ENCODE measurements around the gene MVB12B. TPM values are rescaled to one million over a fixed set of nuclear protein-coding genes. Genes with fewer than 3 reads are reported as not detected.
"Not testable (repeated sequence)": the region's sequence is repeated elsewhere in the genome, so short reads cannot be mapped to it uniquely, and the experiment has no call there.

Gene MVB12B
- total RNA-seq, 1 donor from 2014 or later = 2.5 TPM

DNA sequence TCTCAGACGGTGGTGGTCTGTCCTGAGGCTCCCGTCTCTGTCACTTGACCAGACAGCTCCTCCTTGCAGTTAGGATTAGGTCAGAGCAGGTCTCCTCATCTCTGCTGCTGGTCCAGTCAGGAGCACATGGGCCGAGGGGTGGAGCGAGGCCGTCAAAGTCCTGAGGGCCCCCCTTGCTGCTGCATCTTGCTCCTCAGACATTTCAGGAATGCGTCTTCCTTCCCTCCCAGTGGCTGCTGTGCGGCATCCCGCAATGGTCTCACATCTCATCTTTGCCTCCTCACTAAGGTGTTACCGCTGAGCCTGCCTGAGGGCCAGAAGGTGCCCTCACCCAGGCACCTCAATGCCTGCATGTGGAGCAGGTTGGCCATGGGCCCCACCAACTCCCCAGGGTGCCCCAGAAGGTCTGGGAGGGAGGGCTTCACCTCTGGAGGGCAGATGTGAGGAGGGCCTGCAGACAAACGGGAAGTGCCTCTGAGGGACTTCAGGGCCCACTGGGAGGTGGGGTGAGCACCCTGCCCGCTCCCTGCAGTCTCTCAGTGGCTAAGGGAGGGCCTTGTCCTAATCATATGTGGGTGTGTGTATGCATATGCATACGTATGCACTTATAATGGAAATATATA lies 149.4 kb downstream of the MVB12B start:
- ATAC-seq = peak; percentile 24

DNA sequence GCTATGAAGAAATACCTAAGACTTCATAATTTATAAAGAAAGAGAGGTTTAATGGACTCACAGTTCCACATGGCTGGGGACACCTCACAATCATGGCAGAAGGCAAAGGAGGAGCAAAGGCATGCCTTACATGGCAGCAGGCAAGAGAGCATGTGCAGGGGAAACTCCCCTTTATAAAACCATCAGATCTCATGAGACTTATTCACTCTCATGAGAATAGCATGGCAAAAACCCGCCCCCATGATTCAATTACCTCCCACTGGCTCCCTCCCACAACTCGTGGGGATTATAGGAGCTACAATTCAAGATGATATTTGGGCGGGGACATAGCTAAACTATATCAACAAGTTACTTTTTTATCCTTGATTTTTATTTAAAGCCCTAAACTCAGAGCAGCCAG lies 150.8 kb downstream of the MVB12B start:
- not testable (repeated sequence) for ATAC-seq

DNA sequence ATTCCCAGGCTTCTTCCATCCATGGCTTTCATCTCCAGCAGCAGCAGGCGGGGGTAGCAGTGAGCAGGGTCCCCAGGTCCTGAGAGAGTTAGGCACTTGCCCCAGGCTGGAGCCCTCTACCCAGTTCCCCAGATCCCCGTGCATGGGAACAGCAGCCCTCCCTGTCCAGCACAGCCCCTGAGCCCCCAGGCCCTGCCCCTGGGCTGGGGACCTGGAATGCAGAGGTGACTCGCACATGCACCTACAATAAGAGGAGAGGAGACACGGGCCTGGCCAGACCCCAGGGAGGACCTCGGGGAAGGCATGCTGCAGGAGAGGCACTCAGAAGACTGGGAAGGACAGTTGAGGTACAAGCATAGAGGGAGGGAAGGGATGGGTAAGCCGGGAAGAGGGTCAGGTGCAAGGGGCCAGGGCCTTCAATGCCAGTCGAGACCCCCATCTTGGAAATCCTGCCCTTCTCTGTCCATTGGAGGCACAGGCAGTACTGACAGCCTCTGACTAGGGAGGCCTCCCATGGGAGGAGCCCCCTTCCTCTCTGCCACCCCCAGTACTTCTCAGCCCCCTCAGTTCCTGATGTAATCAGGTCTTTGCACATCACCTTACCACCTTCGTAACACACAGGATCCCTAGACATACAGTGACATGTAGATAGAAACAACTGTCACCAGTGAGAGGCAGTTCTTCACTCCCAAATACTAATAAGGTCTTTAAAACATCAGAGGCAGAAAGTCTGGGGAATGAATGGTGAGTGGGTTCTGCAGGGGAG lies 151.8 kb downstream of the MVB12B start:
- ATAC-seq = no peak

DNA sequence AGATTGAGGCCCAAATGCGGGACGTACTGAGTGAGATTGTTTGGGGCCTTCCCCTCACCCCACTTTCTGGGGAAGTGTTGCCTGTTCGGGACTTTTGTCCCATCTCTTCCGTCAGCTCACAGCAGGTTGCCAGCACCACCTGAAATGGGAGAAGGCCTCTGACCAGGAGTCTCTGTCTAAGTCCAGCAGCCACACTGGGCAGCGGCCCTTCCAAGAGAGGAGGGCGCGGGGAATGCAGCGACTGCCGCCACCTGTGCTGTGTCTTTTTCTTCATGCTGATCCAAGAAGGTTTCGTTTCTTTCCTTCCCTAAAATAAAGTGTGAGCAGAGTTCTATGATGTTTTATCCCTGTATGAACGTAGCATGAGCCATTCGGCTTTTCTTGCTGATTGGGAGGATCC lies 152.9 kb downstream of the MVB12B start:
- ATAC-seq = no peak

DNA sequence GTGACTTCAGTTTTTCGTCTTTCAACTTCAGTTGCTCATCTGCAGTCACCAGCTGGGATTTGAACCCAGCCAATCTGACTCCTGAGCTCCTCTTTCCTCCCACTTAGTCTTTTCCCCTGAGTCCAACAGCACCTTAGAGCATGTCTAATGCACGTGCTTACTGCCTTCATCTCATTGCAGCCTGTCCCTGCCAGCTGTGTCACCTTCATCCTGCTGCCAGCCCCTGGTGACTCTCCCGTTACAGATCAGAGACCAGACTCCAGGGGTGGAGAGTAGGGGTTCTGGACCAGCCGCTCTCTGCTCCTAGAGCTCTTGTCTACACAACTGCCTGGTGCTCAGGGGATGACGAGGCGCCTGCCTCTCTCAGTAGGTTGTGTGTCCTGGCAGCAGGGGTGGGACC lies 154.2 kb downstream of the MVB12B start:
- ATAC-seq = no peak

DNA sequence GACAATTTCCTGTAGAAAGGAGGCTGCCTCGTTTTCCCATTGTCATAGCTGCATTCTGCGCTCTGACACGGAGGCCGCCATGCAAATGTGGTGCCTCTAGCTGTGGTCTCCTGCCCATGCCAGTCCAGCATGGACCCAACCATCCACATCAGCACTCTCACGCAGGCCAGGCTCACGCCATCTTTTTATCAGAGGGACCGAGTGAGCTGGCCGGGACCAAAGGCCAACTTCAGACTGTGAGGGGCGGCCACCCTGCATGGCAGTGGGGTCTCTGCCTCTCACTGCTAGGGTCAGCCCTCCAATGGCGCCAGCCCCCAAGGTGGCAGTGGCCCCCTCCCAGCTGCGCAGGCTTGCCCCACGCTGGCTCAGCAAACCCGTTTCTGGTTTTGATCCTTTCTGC lies 155.2 kb downstream of the MVB12B start:
- ATAC-seq = peak; percentile 20

DNA sequence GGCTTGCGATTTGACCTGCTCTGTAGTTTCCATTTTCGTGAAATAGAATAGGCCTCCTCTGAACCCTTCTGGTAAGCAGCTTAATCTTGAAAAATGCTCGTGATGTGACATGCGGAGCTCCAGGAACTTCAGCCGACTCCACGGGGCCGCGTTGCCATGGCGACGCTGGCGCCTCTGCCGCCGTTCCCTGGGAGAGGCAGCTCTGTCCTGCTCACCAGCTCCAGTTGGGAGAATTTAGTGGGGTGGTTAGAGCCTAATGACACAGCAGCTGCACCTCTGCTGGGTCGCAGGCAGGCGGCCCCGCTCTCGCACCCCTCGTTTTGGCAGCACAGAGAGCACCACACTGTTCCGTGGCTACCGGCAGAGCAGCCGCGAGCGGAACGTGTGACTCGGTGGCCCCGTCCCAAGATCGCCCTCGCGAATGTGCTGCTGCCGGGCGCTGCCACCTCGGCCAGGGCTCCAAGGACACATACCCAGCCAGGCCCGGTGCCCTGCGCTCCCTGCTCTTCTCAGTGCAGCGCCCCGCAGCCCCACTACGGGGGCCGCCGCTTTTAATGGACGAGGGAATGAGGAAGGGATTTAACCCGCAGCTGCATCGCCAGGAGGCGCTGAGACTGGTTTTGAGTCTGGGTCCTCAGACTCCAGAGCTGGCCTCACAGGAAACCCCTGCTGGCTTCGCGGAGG lies 155.9 kb downstream of the MVB12B start:
- ATAC-seq = no peak

DNA sequence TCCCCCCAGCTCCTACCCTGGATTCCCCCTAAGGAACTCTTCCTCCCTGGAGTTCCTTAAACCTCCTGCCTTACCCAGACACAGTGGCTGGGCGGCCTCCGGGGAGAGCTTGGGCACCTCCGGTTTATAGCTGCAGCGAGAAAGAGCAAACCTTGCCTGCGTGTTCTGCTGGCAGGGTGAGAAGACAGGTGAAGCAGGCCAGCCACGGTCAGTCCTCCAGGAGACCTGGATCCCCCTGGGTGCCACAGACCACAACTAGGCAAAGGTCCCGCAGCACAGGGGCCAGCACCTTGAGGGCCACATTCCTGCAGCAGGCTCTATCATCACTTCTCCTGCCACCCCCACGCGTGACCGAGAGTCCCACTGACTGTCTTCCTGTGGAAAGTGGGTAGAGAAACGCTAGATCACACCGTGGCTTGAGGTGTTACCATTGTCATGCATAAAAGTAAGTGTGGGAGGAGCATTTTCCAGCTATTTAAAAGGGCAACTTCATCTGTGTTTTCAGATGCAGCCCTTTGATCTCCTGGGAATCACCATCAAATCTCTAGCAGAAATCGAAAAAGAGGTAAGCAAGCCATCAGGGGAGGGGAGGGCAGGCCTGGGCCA lies 156.9 kb downstream of the MVB12B start:
- ATAC-seq = no peak

DNA sequence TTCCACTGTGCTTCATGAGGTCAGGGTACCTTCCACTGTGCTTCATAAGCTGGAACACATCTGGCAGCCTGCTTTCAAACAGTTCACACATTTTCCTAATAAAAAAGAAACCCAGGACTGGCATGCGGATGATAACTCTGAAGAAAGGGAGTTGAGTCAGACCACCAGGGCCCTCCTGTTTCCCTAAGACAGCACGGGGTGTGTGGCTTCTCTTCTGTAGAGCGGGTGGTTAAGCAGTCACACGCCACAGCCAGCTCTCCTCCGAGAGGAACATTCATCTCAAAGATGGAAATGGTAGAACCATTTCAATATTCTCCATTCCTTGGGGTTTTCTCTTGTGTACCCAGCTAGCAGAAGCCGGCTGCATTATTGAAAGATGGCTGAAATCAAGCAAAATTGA lies 159.0 kb downstream of the MVB12B start:
- ATAC-seq = no peak

DNA sequence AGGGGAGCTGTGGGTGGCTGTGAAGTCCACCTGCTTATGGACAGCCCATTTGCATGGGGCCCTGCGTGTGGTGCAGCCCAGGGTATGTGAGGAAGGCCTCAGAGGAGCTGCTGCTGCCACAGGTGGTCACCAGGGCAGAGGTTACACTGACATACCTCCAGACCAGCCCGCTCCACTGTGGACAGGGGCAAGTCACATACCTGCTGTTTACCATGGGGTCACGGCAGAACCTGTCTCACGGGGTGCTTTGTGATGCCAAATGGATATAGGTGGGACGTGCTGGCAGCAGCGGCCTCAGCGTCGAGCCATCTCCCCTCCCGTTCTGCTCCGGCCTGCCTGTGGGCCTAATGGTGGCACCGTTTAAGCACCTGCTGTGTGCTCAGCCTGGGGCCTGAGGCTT lies 159.6 kb downstream of the MVB12B start:
- ATAC-seq = no peak

DNA sequence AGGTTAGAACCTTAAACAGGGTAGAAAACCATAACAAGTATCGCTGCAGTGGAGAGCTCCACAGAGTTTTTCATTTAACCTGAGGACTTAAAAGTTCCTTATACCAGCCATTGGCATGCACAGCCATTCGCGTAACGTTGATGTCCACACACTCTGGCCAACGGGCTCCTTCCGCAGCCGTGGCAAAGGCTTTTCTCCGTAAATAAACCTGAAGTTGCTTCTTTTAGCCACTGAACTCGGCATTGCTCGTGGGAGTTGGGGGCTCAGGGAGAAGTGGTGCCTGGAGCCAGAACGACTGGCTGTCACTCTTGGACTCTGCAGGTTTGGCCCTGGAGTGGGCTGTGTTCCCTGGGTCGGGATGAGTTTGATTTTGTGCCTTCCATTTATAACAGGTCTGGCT lies 161.2 kb downstream of the MVB12B start:
- ATAC-seq = no peak

DNA sequence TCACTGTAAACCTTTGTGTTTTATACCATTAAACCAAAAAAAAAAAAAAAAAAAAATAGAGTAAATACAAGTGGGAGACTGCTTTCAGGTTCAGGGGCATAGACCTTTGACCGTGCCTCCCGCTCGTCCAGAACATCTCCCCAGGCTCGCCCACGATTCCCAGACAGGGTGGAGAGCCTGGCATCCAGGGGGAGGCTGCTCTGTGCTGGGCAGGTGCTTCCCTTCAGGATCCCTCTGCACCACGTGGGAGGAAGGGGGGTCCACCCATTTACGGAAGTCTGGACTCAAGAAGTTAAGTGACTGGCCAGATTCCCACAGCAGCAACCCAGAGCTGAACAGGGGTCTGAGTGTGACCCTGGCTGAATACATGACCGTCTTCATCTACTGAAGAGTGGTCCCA lies 161.7 kb downstream of the MVB12B start:
- ATAC-seq = no peak

DNA sequence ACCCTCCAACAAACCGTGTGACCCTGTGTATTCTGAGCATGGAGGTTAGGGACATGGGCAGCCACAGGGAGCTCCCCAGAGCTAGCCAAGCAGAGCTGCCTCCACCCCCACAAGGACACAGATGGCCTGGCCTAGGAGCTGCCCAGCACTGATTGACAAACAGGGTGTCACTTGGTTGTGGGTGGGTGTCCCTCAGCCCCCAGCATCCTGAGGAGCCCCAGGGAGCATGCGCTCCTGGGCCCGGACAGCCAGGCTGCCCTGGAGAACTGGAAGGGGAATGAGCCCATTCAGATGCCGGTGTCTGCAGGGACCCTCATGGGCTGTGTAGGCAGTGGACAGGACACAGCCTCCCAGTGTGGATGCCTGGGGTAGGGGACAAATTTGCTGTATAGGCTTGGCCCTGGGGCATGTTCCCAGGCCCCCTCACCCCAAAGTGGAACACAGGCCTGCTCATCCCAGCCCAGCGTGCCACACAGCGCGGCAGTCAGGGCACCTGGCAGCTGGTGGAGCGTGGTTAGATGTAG lies 162.3 kb downstream of the MVB12B start:
- ATAC-seq = no peak

DNA sequence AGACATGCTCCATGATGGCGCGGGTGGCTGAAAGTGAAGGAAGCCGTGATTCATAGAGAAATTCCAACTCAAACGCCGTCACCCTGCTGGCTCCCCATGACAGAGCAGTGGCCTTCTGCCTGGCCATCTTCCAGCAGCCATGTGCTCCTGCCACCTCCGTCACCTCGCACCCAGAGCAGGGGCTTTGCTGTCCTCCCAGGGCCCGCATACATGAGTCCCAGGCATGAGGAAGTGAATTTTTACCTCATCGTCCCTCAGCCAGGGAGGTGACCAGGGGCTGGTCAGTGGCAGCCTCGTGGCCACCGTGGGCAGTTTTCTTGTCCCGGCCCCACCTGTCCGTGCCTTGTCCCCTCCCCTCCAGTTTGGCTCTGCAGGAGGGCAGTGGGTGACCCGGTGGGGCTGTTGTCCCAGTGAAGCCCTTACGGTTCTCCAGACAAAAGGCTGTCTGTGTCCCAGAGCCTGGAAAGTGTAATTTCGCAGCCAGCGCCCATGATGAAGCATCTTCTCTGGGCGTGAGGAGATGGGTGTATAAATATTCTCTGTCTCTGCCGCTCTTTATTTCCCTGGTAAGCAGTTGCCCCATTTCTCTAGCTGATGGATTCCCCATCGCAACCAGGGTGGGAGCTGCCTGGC lies 163.1 kb downstream of the MVB12B start:
- no peak for ATAC-seq

DNA sequence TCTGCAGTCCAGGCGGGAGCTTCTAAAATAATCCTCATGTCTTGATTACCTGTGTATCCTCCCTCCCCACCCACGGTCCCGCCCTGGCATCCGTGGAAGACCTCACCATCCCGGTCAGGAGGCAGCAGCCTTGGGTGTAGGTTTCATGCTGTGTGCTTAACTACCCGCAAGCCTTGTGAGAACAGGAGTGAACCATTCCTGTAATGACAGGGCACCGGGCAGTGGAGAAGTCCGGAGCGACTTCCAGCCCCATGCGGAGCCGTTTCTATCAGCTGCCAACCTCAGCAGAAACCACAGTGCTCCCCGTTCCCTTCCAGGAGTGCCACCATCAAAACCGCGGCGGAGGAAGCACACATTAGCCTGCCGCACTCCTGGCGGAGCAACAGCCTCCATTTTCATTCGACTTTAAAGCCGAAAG lies 163.6 kb downstream of the MVB12B start:
- ATAC-seq = no peak

DNA sequence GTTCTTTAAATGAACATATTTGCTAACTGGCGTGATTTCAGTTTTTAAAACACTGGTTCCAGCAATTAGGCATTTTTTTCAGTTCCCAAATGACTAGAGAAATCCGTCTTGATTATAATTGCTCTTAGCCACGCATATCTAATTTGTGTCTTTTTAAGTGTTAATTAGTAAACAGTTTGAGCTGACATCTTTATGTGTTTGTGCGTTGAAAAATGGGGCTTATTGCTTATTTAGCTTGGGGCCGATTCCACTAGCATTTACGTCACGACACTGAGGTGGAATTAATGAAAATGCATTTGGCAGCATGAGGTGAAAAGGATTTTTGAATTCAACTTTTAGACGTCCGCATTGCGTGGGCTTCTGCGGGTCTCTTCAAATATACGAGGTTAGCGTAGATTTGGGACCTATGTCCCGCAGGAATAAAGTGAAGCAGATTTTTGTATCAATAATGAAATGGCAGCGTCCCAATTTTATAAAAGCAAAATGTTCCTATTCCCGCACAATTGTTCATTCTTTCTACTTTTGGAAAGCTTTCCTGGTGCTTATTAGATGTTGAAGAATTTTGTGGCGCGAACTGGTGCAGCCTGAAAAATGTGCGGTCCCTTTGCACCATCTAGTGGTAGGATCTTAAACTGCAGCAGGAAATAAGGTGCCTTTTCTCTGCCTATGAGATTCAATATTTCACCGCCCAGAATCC lies 164.4 kb downstream of the MVB12B start:
- ATAC-seq = peak; percentile 56

DNA sequence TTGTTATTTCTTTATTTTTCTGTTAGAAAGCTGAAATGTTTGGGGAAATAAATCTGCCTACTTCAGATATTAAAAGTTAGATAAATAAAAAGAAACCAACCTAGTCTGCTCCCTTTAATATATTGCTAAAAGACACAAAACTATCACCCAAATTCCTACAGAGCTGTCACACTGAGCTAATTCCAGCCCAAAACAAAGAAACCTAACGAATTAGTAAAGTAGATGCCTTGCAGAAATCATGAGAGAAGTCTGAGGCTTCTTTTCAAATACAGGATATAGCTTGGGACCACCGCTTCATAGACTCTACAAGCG lies 164.9 kb downstream of the MVB12B start:
- ATAC-seq = no peak

DNA sequence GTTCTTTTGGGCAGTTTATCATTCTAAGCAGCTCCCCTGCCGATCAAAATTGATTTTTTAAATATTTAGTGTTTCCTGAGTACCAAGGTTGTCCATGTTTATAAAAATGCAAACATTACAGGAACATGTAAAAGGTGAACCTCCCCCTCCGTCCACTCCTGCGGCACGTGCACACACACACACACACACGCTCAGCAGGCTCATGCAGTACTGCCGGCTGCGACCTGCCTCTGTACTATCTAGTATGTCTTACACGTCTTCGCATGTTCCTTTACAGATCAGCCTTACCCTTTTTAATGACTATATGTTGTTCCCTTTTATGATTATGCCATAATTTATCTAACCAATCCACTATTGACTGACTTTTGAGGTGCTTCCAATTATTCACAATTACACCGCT lies 165.3 kb downstream of the MVB12B start:
- no peak for ATAC-seq

DNA sequence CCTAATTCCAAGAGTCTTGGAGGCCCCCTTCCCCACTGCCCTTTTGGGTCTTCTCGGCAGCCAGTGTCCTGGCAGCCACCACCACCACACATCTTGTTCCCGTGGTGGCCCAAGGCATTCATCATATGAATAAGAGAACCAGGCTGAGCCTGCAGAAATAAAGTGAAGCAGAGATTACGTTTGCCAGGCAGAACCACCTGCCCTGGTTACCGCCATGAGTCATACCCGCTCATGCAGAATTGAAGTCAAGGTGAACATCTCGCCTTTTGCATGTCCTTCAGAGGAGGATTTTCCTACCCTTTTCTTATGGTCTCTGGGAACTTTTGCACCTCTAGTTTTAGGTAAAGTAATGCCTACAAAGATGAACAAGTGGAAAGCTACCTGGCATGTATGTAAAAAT lies 167.6 kb downstream of the MVB12B start:
- ATAC-seq = peak; percentile 39

DNA sequence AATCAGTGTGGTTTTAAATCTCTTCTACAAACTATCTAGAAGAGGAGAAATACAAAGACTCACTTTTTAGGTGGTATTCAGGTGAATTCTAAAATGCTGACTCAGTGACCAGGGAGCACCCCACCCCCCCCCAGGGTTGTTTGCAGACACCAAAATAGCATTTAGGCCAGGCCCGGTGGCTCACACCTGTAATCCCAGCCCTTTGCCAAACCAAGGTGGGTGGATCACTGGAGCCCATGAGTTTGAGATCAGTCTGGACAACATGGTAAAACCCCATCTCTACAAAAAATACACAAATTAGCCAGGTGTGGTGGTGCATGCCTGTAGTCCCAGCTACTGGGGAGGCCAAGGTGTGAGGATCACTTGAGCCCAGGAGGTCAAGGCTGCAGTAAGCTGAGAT lies 168.1 kb downstream of the MVB12B start:
- ATAC-seq = no peak

DNA sequence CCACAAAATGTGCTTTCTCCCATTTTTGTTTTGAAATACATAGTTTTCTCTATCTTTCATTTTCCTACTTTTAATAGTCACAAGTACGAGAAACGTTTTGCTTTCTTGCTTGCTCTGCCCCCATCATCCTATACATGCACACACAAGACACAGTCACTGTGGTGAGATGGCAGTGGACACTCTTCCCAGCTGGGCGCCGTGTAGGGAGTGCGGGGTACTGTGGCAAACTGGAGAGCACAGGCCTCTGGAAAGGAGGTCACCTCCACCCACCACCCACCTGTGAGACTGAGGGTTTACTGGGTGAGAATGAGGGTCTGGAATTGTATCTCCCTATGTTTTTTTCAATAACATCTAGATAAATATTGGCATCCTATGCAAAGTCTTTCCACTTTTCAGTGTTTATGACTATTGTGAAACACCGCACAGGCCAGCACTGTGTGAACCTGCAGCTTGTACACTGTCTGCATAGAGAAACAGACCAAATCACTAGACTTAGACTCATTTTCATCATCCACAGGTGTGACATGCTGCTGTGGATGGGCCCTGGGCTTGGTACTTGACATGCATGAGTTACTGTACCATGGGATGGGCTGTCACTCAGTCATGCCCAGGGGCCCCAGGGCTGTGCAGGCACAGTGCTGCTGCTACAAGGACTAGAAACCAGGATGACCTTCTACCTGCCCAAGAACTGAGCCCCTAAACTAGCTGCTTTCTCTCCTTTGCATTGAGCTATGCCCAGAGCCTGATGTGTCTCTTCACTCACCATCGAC lies 169.0 kb downstream of the MVB12B start:
- ATAC-seq = no peak

DNA sequence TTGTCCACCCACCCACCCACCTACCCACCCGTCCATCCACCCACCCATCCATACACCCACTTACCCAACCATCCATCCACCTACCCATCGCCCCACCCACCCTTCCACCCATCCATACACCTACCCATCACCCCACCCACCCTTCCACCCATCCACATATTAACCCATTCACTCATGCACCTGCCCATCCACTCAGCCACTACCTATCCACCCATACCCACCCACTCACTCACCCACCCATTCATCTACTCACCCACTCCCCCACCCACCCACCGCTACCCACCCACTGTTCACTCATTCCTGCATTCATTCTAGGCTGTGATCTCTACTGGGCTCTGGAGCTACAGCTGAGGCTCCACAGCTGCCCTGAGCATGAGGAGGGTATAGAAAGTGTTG lies 169.6 kb downstream of the MVB12B start:
- no peak for ATAC-seq

Measured in esophagus mucosa (tissue), 1 donor.